Left hindlimb (tissue), 1 donor: ENCODE data around the gene DUSP3.
A peak's percentile ranks its signal among the peaks of the same experiment; 100 is the strongest.
"Not testable (repeated sequence)": the region's sequence is repeated elsewhere in the genome, so short reads cannot be mapped to it uniquely, and the experiment has no call there.

Experiments used
- DNase-seq: peaks from one replicate; pipeline ENCODE4 v3.0.0-alpha.2; 2018

The DUSP3 gene

GRCh38 chr17:43800736-43801135 is 22.0 kb upstream of the DUSP3 start:
- no peak for DNase-seq

- no peak for DNase-seq
Measured at GRCh38 chr17:43799047-43799446, 20.3 kb upstream of the DUSP3 start.

GRCh38 chr17:43798024-43798423 is 19.2 kb upstream of the DUSP3 start:
- DNase-seq, result not testable (repeated sequence)

GRCh38 chr17:43792668-43793067 is 13.9 kb upstream of the DUSP3 start:
- DNase-seq, result not testable (repeated sequence)

- DNase-seq, result no peak
Measured at GRCh38 chr17:43791589-43791988, 12.8 kb upstream of the DUSP3 start.

- no peak for DNase-seq
Measured at GRCh38 chr17:43790311-43790940, 11.6 kb upstream of the DUSP3 start.

- DNase-seq, result no peak
Measured at GRCh38 chr17:43789482-43789881, 10.7 kb upstream of the DUSP3 start.

GRCh38 chr17:43788540-43788939 is 9.8 kb upstream of the DUSP3 start:
- no peak for DNase-seq

GRCh38 chr17:43787728-43788127 is 9.0 kb upstream of the DUSP3 start:
- DNase-seq, result no peak

- DNase-seq, result no peak
Measured at GRCh38 chr17:43784628-43785101, 5.9 kb upstream of the DUSP3 start.

- DNase-seq, result no peak
Measured at GRCh38 chr17:43784068-43784467, 5.3 kb upstream of the DUSP3 start.

GRCh38 chr17:43782913-43783680 is 4.3 kb upstream of the DUSP3 start:
- DNase-seq, result no peak

- DNase-seq, result no peak
Measured at GRCh38 chr17:43780135-43780534, 1.4 kb upstream of the DUSP3 start, which contains the start of gene CFAP97D1. Gene CFAP97D1, plus strand, starts transcription at chr17:43780435. Its CDS starts 28 bp downstream, at chr17:43780463.

GRCh38 chr17:43779145-43780125 is 658 bp upstream of the DUSP3 start:
- DNase-seq, result peak; percentile 59

GRCh38 chr17:43774304-43775250 is 4.2 kb downstream of the DUSP3 start:
- DNase-seq, result no peak

- no peak for DNase-seq
Measured at GRCh38 chr17:43772877-43773648, 5.7 kb downstream of the DUSP3 start.

GRCh38 chr17:43771463-43771862 is 7.3 kb downstream of the DUSP3 start:
- DNase-seq, result no peak

GRCh38 chr17:43770957-43771356 is 7.8 kb downstream of the DUSP3 start:
- DNase-seq, result no peak

- DNase-seq, result no peak
Measured at GRCh38 chr17:43769859-43770258, 8.9 kb downstream of the DUSP3 start.

- no peak for DNase-seq
Measured at GRCh38 chr17:43769426-43769825, 9.4 kb downstream of the DUSP3 start.

GRCh38 chr17:43768943-43769342 is 9.8 kb downstream of the DUSP3 start:
- no peak for DNase-seq
